ENCODE data around the gene ATPAF2.

ATPAF2 gene

GRCh38 chr17:17985555-17985954 lies 53.4 kb downstream of the ATPAF2 start:
- Mint-ChIP-seq H3K9me3 (no peaks in the 10 kb centered on the region), H3K4me1 (peaks cover 10% of the 10 kb centered on the region), H3K4me3 (no peak overlapping the region), H3K27ac (no peak overlapping the region), H3K27me3 (ENCODE audit: low read depth) (no peaks in the 10 kb centered on the region), H3K36me3 (ENCODE audit: low read depth) (no peaks in the 10 kb centered on the region)
- TF ChIP-seq, protein P1, sequence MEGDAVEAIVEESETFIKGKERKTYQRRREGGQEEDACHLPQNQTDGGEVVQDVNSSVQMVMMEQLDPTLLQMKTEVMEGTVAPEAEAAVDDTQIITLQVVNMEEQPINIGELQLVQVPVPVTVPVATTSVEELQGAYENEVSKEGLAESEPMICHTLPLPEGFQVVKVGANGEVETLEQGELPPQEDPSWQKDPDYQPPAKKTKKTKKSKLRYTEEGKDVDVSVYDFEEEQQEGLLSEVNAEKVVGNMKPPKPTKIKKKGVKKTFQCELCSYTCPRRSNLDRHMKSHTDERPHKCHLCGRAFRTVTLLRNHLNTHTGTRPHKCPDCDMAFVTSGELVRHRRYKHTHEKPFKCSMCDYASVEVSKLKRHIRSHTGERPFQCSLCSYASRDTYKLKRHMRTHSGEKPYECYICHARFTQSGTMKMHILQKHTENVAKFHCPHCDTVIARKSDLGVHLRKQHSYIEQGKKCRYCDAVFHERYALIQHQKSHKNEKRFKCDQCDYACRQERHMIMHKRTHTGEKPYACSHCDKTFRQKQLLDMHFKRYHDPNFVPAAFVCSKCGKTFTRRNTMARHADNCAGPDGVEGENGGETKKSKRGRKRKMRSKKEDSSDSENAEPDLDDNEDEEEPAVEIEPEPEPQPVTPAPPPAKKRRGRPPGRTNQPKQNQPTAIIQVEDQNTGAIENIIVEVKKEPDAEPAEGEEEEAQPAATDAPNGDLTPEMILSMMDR (IDR thresholded peaks at IDR 0.05; ENCODE audit: unreplicated experiment in 3 of 3), result no peak

DNA sequence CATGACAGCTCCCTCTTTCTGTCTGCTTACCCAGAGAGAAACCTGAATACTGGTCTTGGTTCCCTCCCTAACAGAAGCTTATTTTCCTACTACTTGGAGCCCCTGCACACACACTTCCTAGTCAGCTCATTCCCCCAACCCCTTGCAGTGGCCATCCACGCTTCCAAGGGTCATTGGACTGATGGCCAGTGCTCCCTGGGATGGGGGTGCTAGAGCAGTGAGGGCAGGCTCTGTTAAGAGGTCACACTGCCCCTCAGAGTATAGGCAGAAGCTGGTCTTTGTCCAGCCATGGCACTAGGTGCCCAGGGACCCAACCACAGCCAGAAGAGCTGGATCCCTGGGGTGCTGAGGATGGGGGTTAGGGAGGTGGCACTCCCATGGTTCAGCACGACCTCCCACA lies 53.8 kb downstream of the ATPAF2 start:
- Mint-ChIP-seq H3K27me3 (ENCODE audit: low read depth) (no peaks in the 10 kb centered on the region), H3K9me3 (no peaks in the 10 kb centered on the region), H3K4me1 (peaks cover 10% of the 10 kb centered on the region), H3K36me3 (ENCODE audit: low read depth) (no peaks in the 10 kb centered on the region), H3K4me3 (no peak overlapping the region), H3K27ac (no peak overlapping the region)
- TF ChIP-seq, protein P1 (IDR thresholded peaks at IDR 0.05; ENCODE audit: unreplicated experiment in 3 of 3), result no peak

DNA sequence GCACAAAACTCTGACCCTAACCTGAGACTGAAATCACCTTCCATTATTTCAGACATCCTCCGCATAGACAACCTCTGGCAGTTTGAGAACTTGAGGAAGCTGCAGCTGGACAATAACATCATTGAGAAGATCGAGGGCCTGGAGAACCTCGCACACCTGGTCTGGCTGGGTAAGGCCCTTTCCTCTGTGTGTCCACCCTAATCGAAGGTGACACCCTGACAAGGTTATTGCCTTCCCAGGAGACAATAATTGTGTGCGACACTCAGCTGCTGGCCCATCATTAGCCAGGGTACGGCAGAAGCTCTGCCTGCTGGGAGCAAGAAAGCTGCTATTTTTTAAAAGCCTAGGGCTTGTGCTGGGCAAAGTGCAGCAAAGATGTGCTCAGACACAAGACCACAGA lies 55.2 kb downstream of the ATPAF2 start:
- Mint-ChIP-seq H3K9me3 (no peaks in the 10 kb centered on the region), H3K4me1 (peaks cover 3% of the 10 kb centered on the region), H3K27me3 (ENCODE audit: low read depth) (no peaks in the 10 kb centered on the region), H3K4me3 (no peak overlapping the region), H3K27ac (no peak overlapping the region), H3K36me3 (ENCODE audit: low read depth) (no peaks in the 10 kb centered on the region)
- TF ChIP-seq, protein P1 (IDR thresholded peaks at IDR 0.05; ENCODE audit: unreplicated experiment in 3 of 3), result no peak

DNA sequence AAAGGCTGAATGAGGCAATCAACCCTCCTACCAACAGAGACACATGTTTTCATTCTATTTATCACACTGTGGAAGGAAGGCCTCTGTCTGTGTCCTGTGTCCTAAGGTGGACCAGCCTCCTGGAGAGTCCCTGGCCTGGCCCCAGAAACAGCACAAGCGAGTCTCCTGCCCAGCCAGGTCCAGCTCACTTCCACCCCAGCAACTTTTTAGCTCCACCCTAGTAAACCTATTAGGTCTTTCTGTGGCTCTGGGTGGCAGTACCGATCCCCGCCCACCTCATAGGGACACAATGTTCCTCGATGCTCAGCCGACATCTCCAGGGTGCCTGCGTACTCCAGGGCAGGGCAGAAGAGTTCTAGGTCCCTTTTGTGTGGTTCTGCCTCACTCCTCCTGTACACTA lies 55.6 kb downstream of the ATPAF2 start:
- Mint-ChIP-seq H3K27ac (no peak overlapping the region), H3K4me1 (no peaks in the 10 kb centered on the region), H3K4me3 (no peak overlapping the region)

GRCh38 chr17:17982801-17983200 lies 56.2 kb downstream of the ATPAF2 start:
- Mint-ChIP-seq H3K27ac (no peak overlapping the region), H3K27me3 (ENCODE audit: low read depth) (peaks cover 4% of the 10 kb centered on the region), H3K36me3 (ENCODE audit: low read depth) (no peaks in the 10 kb centered on the region), H3K4me1 (no peaks in the 10 kb centered on the region), H3K9me3 (no peaks in the 10 kb centered on the region), H3K4me3 (no peak overlapping the region)
- TF ChIP-seq, protein P1 (IDR thresholded peaks at IDR 0.05; ENCODE audit: unreplicated experiment in 3 of 3), result no peak

More for the DNA sequence above, 55.6 kb downstream of the ATPAF2 start:
- TF ChIP-seq, protein P1 (IDR thresholded peaks at IDR 0.05; ENCODE audit: unreplicated experiment in 3 of 3), result no peak
- Mint-ChIP-seq H3K9me3 (no peaks in the 10 kb centered on the region), H3K36me3 (ENCODE audit: low read depth) (no peaks in the 10 kb centered on the region), H3K27me3 (ENCODE audit: low read depth) (no peaks in the 10 kb centered on the region)

DNA sequence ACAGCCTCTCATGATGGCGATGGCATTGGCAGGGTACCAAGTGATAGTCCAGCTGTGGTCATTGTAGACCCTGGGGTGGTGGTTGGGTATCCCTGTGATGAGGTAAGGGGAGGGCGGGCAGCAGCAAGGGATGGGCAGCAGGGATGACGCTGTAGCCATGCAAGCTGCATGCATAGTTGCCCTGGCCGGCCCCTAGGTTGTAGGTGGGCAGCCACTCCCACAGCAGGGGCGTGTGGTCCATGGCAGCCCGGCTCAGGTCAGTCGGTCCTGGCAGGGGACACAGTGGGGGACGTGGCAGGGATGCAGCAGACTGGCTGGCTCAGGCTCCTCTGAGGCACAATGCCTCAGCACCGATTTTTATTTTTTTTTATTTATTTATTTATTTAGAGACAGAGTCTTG lies 57.6 kb downstream of the ATPAF2 start:
- Mint-ChIP-seq H3K4me1 (no peaks in the 10 kb centered on the region), H3K27ac (no peak overlapping the region), H3K9me3 (no peaks in the 10 kb centered on the region), H3K36me3 (ENCODE audit: low read depth) (no peaks in the 10 kb centered on the region), H3K4me3 (no peak overlapping the region), H3K27me3 (ENCODE audit: low read depth) (peaks cover 8% of the 10 kb centered on the region)
- TF ChIP-seq, protein P1 (IDR thresholded peaks at IDR 0.05; ENCODE audit: unreplicated experiment in 3 of 3), result no peak
